ENCODE results near the gene TNFRSF12A. TPM values are rescaled to one million over a fixed set of nuclear protein-coding genes. Genes with fewer than 3 reads are reported as not detected.

Gene TNFRSF12A
- total and polyA plus RNA-seq, 9 of the 15 experiments (the other 6 are each of a cell fraction or from before 2014, with no cell fraction given): 0.41 to 61.8 (median 26.5) TPM

DNA sequence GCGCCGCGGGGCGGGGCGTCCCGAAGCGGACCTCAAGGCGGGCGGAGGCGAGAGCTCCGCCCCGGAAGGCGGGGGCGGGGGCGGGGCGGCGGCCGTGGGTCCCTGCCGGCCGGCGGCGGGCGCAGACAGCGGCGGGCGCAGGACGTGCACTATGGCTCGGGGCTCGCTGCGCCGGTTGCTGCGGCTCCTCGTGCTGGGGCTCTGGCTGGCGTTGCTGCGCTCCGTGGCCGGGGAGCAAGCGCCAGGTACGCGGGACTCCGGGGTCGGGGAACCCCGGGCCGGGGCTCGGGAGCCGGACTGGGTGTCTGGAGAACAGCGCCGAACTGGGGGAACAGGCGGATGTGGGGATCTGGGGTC is at the start of gene TNFRSF12A (continued):
- TF ChIP-seq HOXB6 (CRISPR knock-in tag; IDR thresholded peaks at IDR 0.05; ENCODE audit: borderline replicate concordance): no peak
- no peak for TF ChIP-seq ELF4 (CRISPR knock-in tag; IDR thresholded peaks at IDR 0.05)
- TF ChIP-seq CREB3 (tag; conservative IDR thresholded peaks at IDR 0.05; ENCODE audit: low read depth): no peak
- no peak for TF ChIP-seq ZBED1 (IDR thresholded peaks at IDR 0.05)
- TF ChIP-seq ZBTB33 (CRISPR knock-in tag; IDR thresholded peaks at IDR 0.05): no peak
- no peak for TF ChIP-seq ZNF224 (CRISPR knock-in tag; IDR thresholded peaks at IDR 0.05)
- no peak for TF ChIP-seq PBX2 (CRISPR knock-in tag; IDR thresholded peaks at IDR 0.05; ENCODE audit: low read depth)
- TF ChIP-seq PBX2 (tag; conservative IDR thresholded peaks at IDR 0.05; ENCODE audit: low read depth): no peak
- TF ChIP-seq ESRRB (CRISPR knock-in tag; IDR thresholded peaks at IDR 0.05; ENCODE audit: borderline replicate concordance): no peak
- no peak for TF ChIP-seq ZNF212 (CRISPR knock-in tag; IDR thresholded peaks at IDR 0.05)
- TF ChIP-seq ATF1 (CRISPR knock-in tag; IDR thresholded peaks at IDR 0.05): no peak
- TF ChIP-seq ATF1 (tag; IDR thresholded peaks at IDR 0.05): no peak
- no peak for TF ChIP-seq KAT8 (IDR thresholded peaks at IDR 0.05; ENCODE audit: low read depth)
- peak; percentile 54; the same call in 1 of the 2 replicates for TF ChIP-seq SP1 (CRISPR knock-in tag; IDR thresholded peaks at IDR 0.05)
- TF ChIP-seq HEY1 (CRISPR knock-in tag; IDR thresholded peaks at IDR 0.05; ENCODE audit: borderline replicate concordance): no peak
- TF ChIP-seq POLR2A (conservative IDR thresholded peaks at IDR 0.05): peak; percentile 90
- no peak for TF ChIP-seq SMAD3 (CRISPR knock-in tag; conservative IDR thresholded peaks at IDR 0.05)
- peak; percentile 58; the same call in 1 of the 2 replicates for TF ChIP-seq GATAD2B (IDR thresholded peaks at IDR 0.05; ENCODE audit: borderline replicate concordance)
- TF ChIP-seq HIVEP1 (CRISPR knock-in tag; IDR thresholded peaks at IDR 0.05): no peak
- TF ChIP-seq CREB5 (CRISPR knock-in tag; IDR thresholded peaks at IDR 0.05): no peak
- TF ChIP-seq SIN3B (IDR thresholded peaks at IDR 0.05; ENCODE audit: low read depth): no peak; the same call in 1 of the 2 replicates
- no peak for TF ChIP-seq ATF7 (IDR thresholded peaks at IDR 0.05)
- TF ChIP-seq BMI1 (IDR thresholded peaks at IDR 0.05; ENCODE audit: low read length): no peak
- no peak for TF ChIP-seq PCBP2 (IDR thresholded peaks at IDR 0.05; ENCODE audit: low read depth, low read length, poor library complexity, severe bottlenecking)
- TF ChIP-seq TBL1XR1 (IDR thresholded peaks at IDR 0.05; ENCODE audit: low read length in 2 of 2): no peak
- TF ChIP-seq SRSF9 (IDR thresholded peaks at IDR 0.05; ENCODE audit: borderline replicate concordance, low read depth, low read length): no peak
- TF ChIP-seq U2AF2 (optimal IDR thresholded peaks at IDR 0.05; ENCODE audit: low read depth, low read length): no peak

Measured in K562 (cell line).